Duodenal mucosa (tissue), 2 donors: Measurements from ENCODE around the gene PRAMEF9.
"Not testable (repeated sequence)": the region's sequence is repeated elsewhere in the genome, so short reads cannot be mapped to it uniquely, and the experiment has no call there.

ENCODE experiments used
- H3K27ac ChIP-seq: one replicate; pipeline ENCODE4 v1.7.0; 2013; ENCODE audit warnings: low read depth, low read length
- H3K27me3 ChIP-seq, 2 donors: one replicate each; pipeline ENCODE4 v1.7.0; 2013; ENCODE audit warnings: low read length in 2 of 2, control low read depth in 1 of 2; ENCODE audit not compliant: insufficient read depth in 2 of 2, control insufficient read depth in 1 of 2
- H3K36me3 ChIP-seq, 2 donors: one replicate each; pipeline ENCODE4 v1.7.0; 2013; ENCODE audit warnings: low read length in 2 of 2, control low read depth in 1 of 2; ENCODE audit not compliant: insufficient read depth in 2 of 2, control insufficient read depth in 1 of 2
- H3K4me1 ChIP-seq, 2 donors: one replicate each; pipeline ENCODE4 v1.7.0; 2013; ENCODE audit warnings: low read length in 2 of 2, control low read depth in 1 of 2; ENCODE audit not compliant: insufficient read depth in 2 of 2, control insufficient read depth in 1 of 2
- H3K4me3 ChIP-seq, 2 donors: one replicate each; pipeline ENCODE4 v1.7.0; 2013; ENCODE audit warnings: low read length in 2 of 2, low read depth in 1 of 2
- H3K9ac ChIP-seq, 2 donors: one replicate each; pipeline ENCODE4 v1.7.0; 2013; ENCODE audit warnings: low read length in 2 of 2, low read depth in 1 of 2
- H3K9me3 ChIP-seq, 2 donors: one replicate each; pipeline ENCODE4 v1.7.0; 2013; ENCODE audit warnings: low read length in 2 of 2, control low read depth in 1 of 2; ENCODE audit not compliant: control insufficient read depth in 1 of 2

PRAMEF9 gene

GRCh38 chr1:13171548-13171947 lies at the start of gene PRAMEF9:
PRAMEF9 (plus strand) TSS chr1:13171848; CDS start chr1:13175281, 3,433 bp downstream.
- H3K4me1 ChIP-seq, H3K9ac ChIP-seq, H3K27me3 ChIP-seq, H3K9me3 ChIP-seq, H3K27ac ChIP-seq, H3K4me3 ChIP-seq, H3K36me3 ChIP-seq: not testable (repeated sequence)

- H3K27me3 ChIP-seq, H3K36me3 ChIP-seq, H3K27ac ChIP-seq, H3K4me1 ChIP-seq, H3K4me3 ChIP-seq, H3K9me3 ChIP-seq, H3K9ac ChIP-seq: not testable (repeated sequence)
Measured at GRCh38 chr1:13155909-13156308, 15.7 kb upstream of the PRAMEF9 start, which contains the start of gene PRAMEF26. PRAMEF26 (minus strand) TSS chr1:13156009; CDS start chr1:13153095, 2,914 bp downstream.

- H3K4me1 ChIP-seq, H3K4me3 ChIP-seq, H3K36me3 ChIP-seq, H3K27ac ChIP-seq, H3K27me3 ChIP-seq, H3K9me3 ChIP-seq, H3K9ac ChIP-seq: not testable (repeated sequence)
Measured at GRCh38 chr1:13165531-13165930, 6.1 kb upstream of the PRAMEF9 start, which contains the start of gene HNRNPCL4. HNRNPCL4 (minus strand) TSS chr1:13165631; CDS start chr1:13165467, 164 bp downstream.

- H3K9ac ChIP-seq, H3K9me3 ChIP-seq, H3K36me3 ChIP-seq, H3K4me1 ChIP-seq, H3K4me3 ChIP-seq, H3K27me3 ChIP-seq, H3K27ac ChIP-seq: not testable (repeated sequence)
Measured at GRCh38 chr1:13201309-13201708, 29.7 kb downstream of the PRAMEF9 start, which contains the start of gene PRAMEF13. PRAMEF13 (minus strand) TSS chr1:13201409; CDS start chr1:13199589, 1,820 bp downstream.

- H3K27me3 ChIP-seq, H3K4me1 ChIP-seq, H3K9ac ChIP-seq, H3K27ac ChIP-seq, H3K36me3 ChIP-seq, H3K4me3 ChIP-seq, H3K9me3 ChIP-seq: not testable (repeated sequence)
Measured at GRCh38 chr1:13208712-13209111, 37.1 kb downstream of the PRAMEF9 start.

- not testable (repeated sequence) for H3K9me3 ChIP-seq, H3K36me3 ChIP-seq, H3K4me3 ChIP-seq, H3K4me1 ChIP-seq, H3K27me3 ChIP-seq, H3K9ac ChIP-seq, H3K27ac ChIP-seq
Measured at GRCh38 chr1:13216619-13217018, 45.0 kb downstream of the PRAMEF9 start.

GRCh38 chr1:13219203-13219602 lies 47.6 kb downstream of the PRAMEF9 start:
- not testable (repeated sequence) for H3K4me3 ChIP-seq, H3K27me3 ChIP-seq, H3K27ac ChIP-seq, H3K36me3 ChIP-seq, H3K4me1 ChIP-seq, H3K9ac ChIP-seq, H3K9me3 ChIP-seq

- not testable (repeated sequence) for H3K4me3 ChIP-seq, H3K36me3 ChIP-seq, H3K27ac ChIP-seq, H3K4me1 ChIP-seq, H3K9me3 ChIP-seq, H3K27me3 ChIP-seq, H3K9ac ChIP-seq
Measured at GRCh38 chr1:13222788-13223187, 51.1 kb downstream of the PRAMEF9 start.

- Histone ChIP-seq H3K4me1 (no peaks in the 10 kb centered on the region), H3K36me3 (no peaks in the 10 kb centered on the region), H3K4me3 (no peak overlapping the region), H3K9ac (no peak overlapping the region), H3K27ac (no peak overlapping the region), H3K9me3 (no peaks in the 10 kb centered on the region), H3K27me3 (no peaks in the 10 kb centered on the region)
Measured at GRCh38 chr1:13224480-13225060, 52.9 kb downstream of the PRAMEF9 start.

GRCh38 chr1:13225675-13226204 lies 54.1 kb downstream of the PRAMEF9 start, which contains the start of gene PRAMEF18:
PRAMEF18 (minus strand) TSS chr1:13226154; CDS start chr1:13226106, 48 bp downstream.
- not testable (repeated sequence) for H3K27ac ChIP-seq, H3K9ac ChIP-seq, H3K36me3 ChIP-seq, H3K9me3 ChIP-seq, H3K4me1 ChIP-seq, H3K27me3 ChIP-seq, H3K4me3 ChIP-seq
